Trophoblast cell (in vitro differentiated cells and primary cell): ENCODE results near the gene ZKSCAN5.
A peak's percentile ranks its signal among the peaks of the same experiment; 100 is the strongest.

Experiments used
- DNase-seq, 2 donors: peaks; one replicate each; pipeline ENCODE4 v3.0.0-alpha.2; 2016
- H2AFZ ChIP-seq: 2 replicates; pipeline ENCODE4 v1.6.1; 2013; ENCODE audit warnings: low read length, moderate library complexity, mild to moderate bottlenecking; ENCODE audit not compliant: insufficient read depth, poor library complexity
- H2AK5ac ChIP-seq: 2 replicates; pipeline ENCODE4 v1.6.1; 2013; ENCODE audit warnings: mild to moderate bottlenecking, low read length
- H2BK120ac ChIP-seq: 2 replicates; pipeline ENCODE4 v1.6.1; 2013; ENCODE audit warnings: low read length, mild to moderate bottlenecking, moderate library complexity; ENCODE audit not compliant: insufficient read depth, poor library complexity
- H2BK12ac ChIP-seq: 2 replicates; pipeline ENCODE4 v1.6.1; 2013; ENCODE audit warnings: mild to moderate bottlenecking, low read length, moderate library complexity
- H2BK5ac ChIP-seq: 2 replicates; pipeline ENCODE4 v1.6.1; 2013; ENCODE audit warnings: low read length, low read depth, moderate library complexity, mild to moderate bottlenecking; ENCODE audit not compliant: poor library complexity
- H3K14ac ChIP-seq: 2 replicates; pipeline ENCODE4 v1.6.1; 2013; ENCODE audit warnings: mild to moderate bottlenecking, low read length
- H3K18ac ChIP-seq: 2 replicates; pipeline ENCODE4 v1.6.1; 2013; ENCODE audit warnings: mild to moderate bottlenecking, low read length
- H3K23ac ChIP-seq: 2 replicates; pipeline ENCODE4 v1.6.1; 2013; ENCODE audit warnings: low read length
- H3K27ac ChIP-seq: 2 replicates; pipeline ENCODE4 v1.5.1; 2013; ENCODE audit warnings: low read depth, mild to moderate bottlenecking, inconsistent platforms, low read length, moderate library complexity
- H3K27me3 ChIP-seq: 2 replicates; pipeline ENCODE4 v1.6.1; 2013; ENCODE audit warnings: inconsistent platforms, mild to moderate bottlenecking, low read length, moderate library complexity; ENCODE audit not compliant: insufficient read depth
- H3K36me3 ChIP-seq, 2 experiments: 1 replicate in 1 of 2; 2 replicates in 1 of 2; pipeline ENCODE4 v1.6.1; 2013; ENCODE audit warnings: low read length in 2 of 2, mild to moderate bottlenecking in 2 of 2, moderate library complexity in 1 of 2; ENCODE audit not compliant: insufficient read depth in 2 of 2, control insufficient read depth in 1 of 2
- H3K4ac ChIP-seq: 2 replicates; pipeline ENCODE4 v1.6.1; 2013; ENCODE audit warnings: low read depth, mild to moderate bottlenecking, low read length, moderate library complexity
- H3K4me1 ChIP-seq, 2 experiments: 1 replicate in 1 of 2; 2 replicates in 1 of 2; pipeline ENCODE4 v1.6.1; 2013; ENCODE audit warnings: low read length in 2 of 2, mild to moderate bottlenecking in 2 of 2, moderate library complexity in 1 of 2; ENCODE audit not compliant: insufficient read depth in 2 of 2, control insufficient read depth in 1 of 2
- H3K4me2 ChIP-seq: 2 replicates; pipeline ENCODE4 v1.6.1; 2013; ENCODE audit warnings: inconsistent platforms, mild to moderate bottlenecking, low read length, moderate library complexity
- H3K4me3 ChIP-seq: 2 replicates; pipeline ENCODE4 v1.5.1; 2013; ENCODE audit warnings: mild to moderate bottlenecking, low read depth, low read length, inconsistent platforms
- H3K79me1 ChIP-seq: one replicate; pipeline ENCODE4 v1.6.1; 2013; ENCODE audit warnings: low read length
- H3K79me2 ChIP-seq: 2 replicates; pipeline ENCODE4 v1.6.1; 2013; ENCODE audit warnings: low read length, mild to moderate bottlenecking; ENCODE audit not compliant: control insufficient read depth, insufficient read depth, poor library complexity
- H3K9ac ChIP-seq: 2 replicates; pipeline ENCODE4 v1.6.1; 2013; ENCODE audit warnings: mild to moderate bottlenecking, low read length
- H3K9me3 ChIP-seq: 2 replicates; pipeline ENCODE4 v1.6.1; 2013; ENCODE audit warnings: low read depth, mild to moderate bottlenecking, control low read depth, inconsistent platforms, low read length; ENCODE audit not compliant: insufficient read depth
- H4K12ac ChIP-seq: 2 replicates; pipeline ENCODE4 v1.6.1; 2013; ENCODE audit warnings: low read depth, mild to moderate bottlenecking, low read length, moderate library complexity
- H4K8ac ChIP-seq: 2 replicates; pipeline ENCODE4 v1.6.1; 2013; ENCODE audit warnings: low read depth, mild to moderate bottlenecking, low read length, moderate library complexity
- H4K91ac ChIP-seq: one replicate; pipeline ENCODE4 v1.6.1; 2013; ENCODE audit warnings: low read depth, mild to moderate bottlenecking, low read length, moderate library complexity
- WGBS: extraction: QIAGEN DNeasy Blood & Tissue Kit; methylation state at CpG from one replicate; pipeline ENCODE4 v1.1.7; 2013; ENCODE audit warnings: missing lambda C conversion rate; ENCODE audit not compliant: insufficient read length, insufficient coverage; ENCODE audit errors: extremely low coverage; 5-methylcytosine and 5-hydroxymethylcytosine counted together

The ZKSCAN5 gene

GRCh38 chr7:99539213-99539811 is 34.9 kb downstream of the ZKSCAN5 start:
- Histone ChIP-seq H3K27me3 (no peaks in the 10 kb centered on the region), H3K14ac (no peak overlapping the region), H3K9ac (no peak overlapping the region), H3K79me2 (no peaks in the 10 kb centered on the region), H4K12ac (no peak overlapping the region), H3K9me3 (peaks cover 23% of the 10 kb centered on the region), H2BK120ac (no peak overlapping the region), H2AK5ac (no peak overlapping the region), H4K8ac (no peak overlapping the region), H3K4me2 (no peak overlapping the region), H4K91ac (no peak overlapping the region), H2BK12ac (no peak overlapping the region), H3K36me3 (peaks cover 2 to 3% of the 10 kb centered on the region in 2 experiments), H3K4ac (no peak overlapping the region), H3K27ac (no peak overlapping the region), H3K23ac (no peak overlapping the region), H3K4me3 (no peak overlapping the region), H3K4me1 (no peaks in the 10 kb centered on the region), H2BK5ac (no peak overlapping the region), H2AFZ (no peak overlapping the region), H3K79me1 (no peaks in the 10 kb centered on the region), H3K18ac (no peak overlapping the region)
- peak in 1 of 2 donors; percentile 24 for DNase-seq
- WGBS: no CpG with 5 or more reads among the region's 7 CpGs

GRCh38 chr7:99540542-99540941 is 36.1 kb downstream of the ZKSCAN5 start:
- H3K4me1 ChIP-seq: no peaks in the 10 kb centered on the region
- WGBS: no CpG with 5 or more reads among the region's 5 CpGs

GRCh38 chr7:99541212-99541611 is 36.8 kb downstream of the ZKSCAN5 start:
- H2AK5ac ChIP-seq: no peak overlapping the region
- no peak overlapping the region for H4K91ac ChIP-seq
- no peaks in the 10 kb centered on the region for H3K4me1 ChIP-seq
- peaks cover 3 to 5% of the 10 kb centered on the region in 2 experiments for H3K36me3 ChIP-seq
- H2BK120ac ChIP-seq: no peak overlapping the region
- no peak overlapping the region for H2BK5ac ChIP-seq
- H3K79me2 ChIP-seq: no peaks in the 10 kb centered on the region
- no peak overlapping the region for H3K4me3 ChIP-seq
- H3K27me3 ChIP-seq: no peaks in the 10 kb centered on the region
- peak in 1 of 2 donors; percentile 69 for DNase-seq
- H3K14ac ChIP-seq: no peak overlapping the region
- H3K4ac ChIP-seq: no peak overlapping the region
- H3K9ac ChIP-seq: no peak overlapping the region
- no peaks in the 10 kb centered on the region for H3K79me1 ChIP-seq
- H3K4me2 ChIP-seq: no peak overlapping the region
- H3K18ac ChIP-seq: no peak overlapping the region
- no peak overlapping the region for H3K27ac ChIP-seq
- no peak overlapping the region for H2BK12ac ChIP-seq
- H3K23ac ChIP-seq: no peak overlapping the region
- no peak overlapping the region for H4K8ac ChIP-seq
- peaks cover 18% of the 10 kb centered on the region for H3K9me3 ChIP-seq
- no peak overlapping the region for H2AFZ ChIP-seq
- no CpG with 5 or more reads among the region's 9 CpGs for WGBS
- no peak overlapping the region for H4K12ac ChIP-seq

More at GRCh38 chr7:99540542-99540941, 36.1 kb downstream of the ZKSCAN5 start:
- Histone ChIP-seq H3K79me1 (no peaks in the 10 kb centered on the region), H2BK120ac (no peak overlapping the region), H3K27ac (no peak overlapping the region), H4K12ac (no peak overlapping the region), H4K91ac (no peak overlapping the region), H3K23ac (no peak overlapping the region), H3K4ac (no peak overlapping the region), H3K18ac (no peak overlapping the region), H4K8ac (no peak overlapping the region), H3K4me2 (no peak overlapping the region), H3K4me3 (no peak overlapping the region), H2AFZ (no peak overlapping the region), H3K9me3 (peaks cover 18% of the 10 kb centered on the region), H3K14ac (no peak overlapping the region), H3K36me3 (peaks cover 2 to 3% of the 10 kb centered on the region in 2 experiments), H2BK5ac (no peak overlapping the region), H3K9ac (no peak overlapping the region), H2BK12ac (no peak overlapping the region), H3K27me3 (no peaks in the 10 kb centered on the region), H3K79me2 (no peaks in the 10 kb centered on the region), H2AK5ac (no peak overlapping the region)
- no peak for DNase-seq

- Histone ChIP-seq H2AK5ac (no peak overlapping the region), H3K79me1 (no peaks in the 10 kb centered on the region), H3K9ac (no peak overlapping the region), H3K79me2 (no peaks in the 10 kb centered on the region), H3K14ac (no peak overlapping the region), H3K27me3 (no peaks in the 10 kb centered on the region), H2AFZ (no peak overlapping the region), H2BK12ac (no peak overlapping the region), H3K36me3 (peaks cover 3 to 11% of the 10 kb centered on the region in 2 experiments), H3K9me3 (peaks cover 17% of the 10 kb centered on the region), H2BK5ac (no peak overlapping the region), H4K8ac (no peak overlapping the region), H4K12ac (no peak overlapping the region), H3K18ac (no peak overlapping the region), H3K27ac (no peak overlapping the region), H3K4me1 (no peaks in the 10 kb centered on the region), H4K91ac (no peak overlapping the region), H3K4me3 (peak overlapping the region; percentile 21), H2BK120ac (no peak overlapping the region), H3K23ac (no peak overlapping the region), H3K4me2 (no peak overlapping the region), H3K4ac (no peak overlapping the region)
- whole genome bisulfite sequencing: no CpG with 5 or more reads among the region's 34 CpGs
- DNase-seq: no peak
These were observed 38.7 kb downstream of the ZKSCAN5 start for GRCh38 chr7:99543081-99543671.
